ENCODE data around the gene TIE1.

Gene TIE1

DNA sequence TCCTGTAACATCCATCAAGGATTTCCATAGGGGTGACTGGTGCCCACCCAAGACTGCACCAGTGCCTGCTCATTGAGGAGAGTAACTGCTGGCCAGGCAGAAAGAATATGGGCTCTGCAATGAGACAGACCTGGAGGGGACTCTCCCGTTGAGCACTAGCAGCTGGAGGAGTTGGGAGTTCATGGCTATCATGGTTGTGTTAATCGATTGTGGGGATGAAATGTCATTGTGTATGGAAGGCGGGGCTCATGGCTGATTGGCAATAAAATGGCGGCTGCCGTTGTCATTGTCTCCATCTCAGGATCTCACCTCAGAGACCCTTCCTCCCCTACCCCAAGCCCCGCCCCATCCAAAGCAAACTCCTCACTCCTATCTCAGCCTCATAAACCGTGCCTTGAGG is 27.1 kb upstream of the TIE1 start:
- no peak for DNase-seq (ENCODE audit: low read depth in 1 of 2, low spot score in 1 of 2)

DNA sequence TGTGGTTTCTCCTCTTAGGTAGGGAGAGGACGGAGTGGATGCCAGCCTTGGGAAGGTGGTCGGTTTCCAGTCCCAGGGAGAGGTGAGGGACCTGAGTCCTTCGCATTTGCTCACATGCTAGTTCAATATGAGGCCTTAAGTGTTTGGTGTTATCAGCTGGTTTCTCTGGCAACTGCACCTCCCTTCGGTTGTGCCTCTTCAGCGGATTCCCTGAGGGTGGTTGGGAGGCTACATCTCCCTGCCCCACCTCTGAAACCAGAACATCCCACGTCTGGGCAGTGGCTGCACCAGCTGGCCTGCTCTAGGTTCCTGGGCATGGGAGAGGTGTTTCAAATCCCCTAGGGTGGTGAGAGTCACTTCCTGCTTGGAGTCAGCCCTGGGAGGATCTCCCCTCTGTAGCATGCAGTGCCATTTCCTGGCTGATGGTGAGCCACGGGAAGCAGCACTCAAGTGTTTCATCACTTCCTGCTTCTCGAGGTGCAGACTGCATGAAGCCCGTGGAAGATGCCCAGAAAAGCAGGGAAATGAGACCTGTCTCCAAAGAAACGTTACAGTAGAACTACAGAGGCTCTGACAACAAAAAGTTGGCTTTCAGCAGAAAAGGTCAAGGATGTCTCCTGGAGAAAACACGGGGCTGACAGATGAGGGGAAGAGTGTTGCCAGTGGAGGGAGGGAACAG is 26.5 kb upstream of the TIE1 start:
- peak; percentile 6 to 27 for DNase-seq (ENCODE audit: low read depth in 1 of 2, low spot score in 1 of 2)

DNA sequence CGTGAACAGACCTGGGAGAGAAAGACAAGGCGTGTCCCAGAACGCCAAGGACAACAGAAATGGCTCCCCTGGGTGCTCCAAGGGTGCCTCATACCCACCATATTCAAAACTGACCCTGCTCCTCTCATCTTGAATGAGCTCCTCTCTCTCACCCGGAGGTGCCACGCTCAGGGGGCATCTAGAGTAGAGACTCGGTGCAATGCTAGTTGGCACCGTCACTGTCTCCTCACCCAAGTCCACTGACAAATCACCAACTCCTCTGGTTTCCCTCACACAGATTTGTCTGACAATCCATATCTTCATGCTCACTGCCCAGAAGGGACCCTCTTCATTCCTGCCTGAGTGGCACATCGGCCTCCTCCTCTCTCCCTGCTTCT is 26.0 kb upstream of the TIE1 start:
- no peak for DNase-seq (ENCODE audit: low read depth in 1 of 2, low spot score in 1 of 2)

DNA sequence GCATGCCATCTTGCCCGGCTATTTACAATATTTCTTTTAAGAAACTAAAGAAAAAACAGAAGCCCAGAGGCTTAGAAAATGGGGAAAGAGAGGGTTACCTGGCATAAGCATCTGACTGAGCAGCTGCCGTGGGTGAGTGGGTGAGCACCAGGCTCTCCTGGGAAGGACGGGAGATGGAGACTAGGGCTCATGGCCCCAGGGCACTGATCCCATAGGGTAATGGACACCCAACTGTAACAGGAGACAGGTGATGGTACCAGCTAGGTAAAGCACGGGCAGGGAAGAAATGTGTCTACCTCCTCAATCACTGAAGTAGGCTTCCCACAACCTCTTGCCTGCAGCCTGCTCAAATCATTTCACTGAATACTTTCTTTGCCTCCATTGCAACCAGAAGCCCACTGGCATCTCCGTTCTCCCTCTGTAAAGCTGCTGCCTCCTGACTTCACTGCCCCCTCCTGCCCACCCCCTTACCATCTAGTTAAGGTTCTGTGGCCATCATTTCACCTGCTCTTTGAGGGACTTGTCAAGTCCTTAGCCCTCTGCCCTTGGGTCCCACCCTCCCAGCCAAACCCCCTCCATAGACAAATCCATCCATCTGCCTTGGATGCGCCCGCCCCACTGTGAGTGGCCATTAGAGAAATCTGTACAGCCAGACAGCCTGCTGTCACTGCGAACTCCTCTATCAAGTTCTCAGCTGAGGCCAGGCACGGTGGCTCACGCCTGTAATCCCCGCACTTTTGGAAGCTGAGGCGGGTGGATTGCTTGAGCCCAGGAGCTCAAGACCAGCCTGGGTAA is 24.8 kb upstream of the TIE1 start:
- no peak for DNase-seq (ENCODE audit: low read depth in 1 of 2, low spot score in 1 of 2)

DNA sequence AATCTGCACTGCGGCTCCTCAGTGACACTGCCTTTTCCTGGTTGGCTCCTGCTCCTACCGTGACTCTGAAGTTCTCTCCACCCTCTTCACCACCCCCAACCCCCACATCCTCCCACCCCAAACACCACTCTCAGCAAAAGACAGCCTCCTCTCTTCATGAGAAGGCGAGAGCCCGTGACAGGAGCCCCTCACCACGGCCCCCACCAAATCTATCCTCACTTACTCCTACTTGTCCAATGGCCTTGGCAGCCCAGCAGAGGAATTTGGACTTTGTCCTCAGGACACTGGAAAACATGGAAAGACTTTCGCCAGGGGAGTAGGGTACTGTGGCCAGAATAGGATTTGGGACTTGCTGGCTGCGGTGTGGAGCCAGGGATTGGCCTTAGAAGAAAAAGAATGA is 24.1 kb upstream of the TIE1 start:
- no peak for DNase-seq (ENCODE audit: low read depth in 1 of 2, low spot score in 1 of 2)

GRCh38 chr1:43277116-43277876 is 23.5 kb upstream of the TIE1 start:
- DNase-seq (ENCODE audit: low read depth in 1 of 2, low spot score in 1 of 2) = no peak

- DNase-seq (ENCODE audit: low read depth in 1 of 2, low spot score in 1 of 2) = no peak
These were observed 21.6 kb upstream of the TIE1 start for GRCh38 chr1:43279161-43279560.

DNA sequence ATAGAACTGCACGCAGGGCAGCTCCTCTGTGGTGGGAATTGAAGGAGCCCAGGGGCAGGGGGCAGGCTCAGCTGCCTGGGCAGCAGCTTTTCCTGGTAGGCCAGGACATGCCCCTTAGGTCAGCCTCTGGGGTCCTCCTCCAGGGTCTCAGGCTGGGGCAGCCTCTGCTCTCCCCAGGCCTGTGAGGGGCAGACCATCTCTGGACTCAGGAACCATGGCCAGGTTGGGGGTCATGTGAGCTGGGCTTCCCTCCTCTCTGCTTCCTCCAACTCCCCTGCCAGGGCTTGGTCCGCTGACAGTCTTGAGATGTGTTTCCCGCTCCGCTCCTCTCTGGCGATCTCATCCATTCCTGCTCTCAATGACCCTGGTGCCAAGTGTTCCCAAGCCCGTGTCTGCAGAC is 21.1 kb upstream of the TIE1 start:
- no peak for DNase-seq (ENCODE audit: low read depth in 1 of 2, low spot score in 1 of 2)

GRCh38 chr1:43280692-43281091 is 20.1 kb upstream of the TIE1 start:
- DNase-seq (ENCODE audit: low read depth in 1 of 2, low spot score in 1 of 2) = no peak

DNA sequence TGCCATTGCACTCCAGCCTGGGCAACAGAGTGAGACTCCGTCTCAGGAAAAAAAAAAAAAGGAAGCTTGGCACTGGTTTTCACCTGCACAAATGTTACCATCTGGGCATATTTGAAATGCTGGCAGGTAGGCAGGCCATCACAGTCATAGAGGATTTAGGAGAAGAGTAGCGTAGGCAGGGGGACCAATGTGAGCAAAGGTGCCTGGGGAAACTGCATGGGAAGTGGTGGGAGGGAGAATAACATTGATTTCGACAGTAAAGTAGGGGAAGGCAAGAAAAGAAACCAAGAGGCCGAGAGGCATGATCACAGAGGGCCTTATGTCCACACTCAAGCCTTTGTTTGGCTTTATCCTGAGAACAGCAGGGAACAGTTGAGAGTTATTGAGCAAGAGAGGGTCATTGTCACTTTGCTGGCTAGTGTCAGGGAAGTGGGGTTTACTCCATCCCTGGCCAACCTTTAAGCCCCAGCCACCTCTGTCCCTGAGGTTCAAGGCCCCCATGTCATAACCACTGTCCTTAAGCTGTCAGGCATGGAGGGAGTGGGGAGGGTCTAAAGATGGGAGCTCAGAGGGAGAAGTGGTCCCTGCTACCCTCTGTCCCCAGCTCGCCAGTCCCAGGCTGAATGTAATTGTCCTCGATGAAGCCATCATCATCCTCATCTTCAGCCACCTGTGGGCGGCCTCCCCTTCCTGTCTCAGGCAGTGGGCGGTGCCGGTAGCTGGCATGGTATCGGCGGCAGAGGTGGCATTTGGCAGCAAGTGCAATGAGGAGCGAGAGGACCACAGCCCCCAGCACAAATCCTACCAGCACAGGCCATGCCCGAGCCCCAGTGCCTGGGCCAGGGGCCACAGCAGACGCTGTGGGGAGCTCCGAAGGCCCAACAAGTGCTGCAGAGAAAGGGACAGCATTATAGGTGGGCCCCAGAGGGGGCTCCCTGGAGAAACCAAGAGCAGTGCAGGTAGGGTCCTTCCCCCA is 18.3 kb upstream of the TIE1 start:
- DNase-seq (ENCODE audit: low read depth in 1 of 2, low spot score in 1 of 2) = no peak

GRCh38 chr1:43284065-43284464 is 16.7 kb upstream of the TIE1 start:
- no peak for DNase-seq (ENCODE audit: low read depth in 1 of 2, low spot score in 1 of 2)

GRCh38 chr1:43284546-43285110 is 16.2 kb upstream of the TIE1 start:
- no peak for DNase-seq (ENCODE audit: low read depth in 1 of 2, low spot score in 1 of 2)

DNA sequence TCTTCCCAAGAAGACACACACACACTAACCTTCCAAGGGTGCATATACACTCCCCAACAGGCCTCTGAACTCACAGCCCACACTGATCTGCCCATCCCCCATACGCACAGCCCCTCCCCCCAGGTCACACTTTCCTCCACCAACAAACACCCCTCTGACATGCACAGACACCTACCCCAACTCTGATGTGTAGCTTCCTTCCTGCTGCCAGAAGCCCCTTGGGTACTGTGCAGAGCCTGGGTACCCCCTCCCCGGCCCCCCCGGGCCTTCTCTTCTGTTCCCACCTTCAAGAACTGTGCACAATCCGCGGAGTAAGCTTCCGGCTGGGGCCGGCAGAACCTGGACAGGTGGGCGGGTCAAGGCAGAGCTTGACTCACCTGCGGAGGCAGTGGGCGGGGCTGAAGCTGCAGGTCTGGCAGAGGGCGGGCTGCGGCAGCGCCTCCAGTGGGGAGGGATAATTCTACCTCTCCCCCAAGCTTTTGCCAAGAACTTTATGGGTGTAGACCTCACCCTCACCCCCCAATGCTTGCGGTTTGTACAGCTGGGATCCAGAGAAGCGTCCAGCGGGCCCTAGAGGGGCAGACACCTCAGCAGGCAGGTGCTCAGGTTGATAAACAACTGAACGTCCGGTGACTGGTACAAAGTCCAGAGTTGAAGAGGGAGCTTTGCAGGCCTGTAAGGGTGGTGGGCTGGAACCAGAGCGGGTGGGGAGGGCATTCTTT is 15.4 kb upstream of the TIE1 start, which contains the start of gene C1orf210:
Gene C1orf210 (minus strand): TSS at position 313 of the 722 bp plus-strand sequence. CDS start 2,311 bp downstream, outside the sequence.
- DNase-seq (ENCODE audit: low read depth in 1 of 2, low spot score in 1 of 2) = no peak

DNA sequence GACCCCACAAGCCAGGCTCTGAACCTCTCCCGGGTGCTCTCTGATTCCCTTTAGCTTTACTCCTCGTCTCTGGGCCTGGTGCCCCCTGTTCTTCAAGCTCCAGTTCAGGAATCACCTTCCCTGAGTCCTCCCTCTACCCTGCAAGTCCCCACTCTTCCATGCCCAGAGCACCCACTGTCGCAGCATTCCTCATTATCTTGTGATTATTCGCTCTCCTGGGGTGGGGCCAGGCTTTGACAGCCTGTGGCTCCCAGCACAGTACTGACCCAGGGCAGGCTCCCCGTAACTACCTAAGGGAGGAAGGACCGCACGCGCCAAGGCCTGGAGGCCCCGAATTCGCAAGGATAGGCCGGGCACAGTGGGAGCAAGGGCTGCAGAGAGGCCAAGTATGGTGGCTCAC is 14.7 kb upstream of the TIE1 start:
- DNase-seq (ENCODE audit: low read depth in 1 of 2, low spot score in 1 of 2) = no peak

GRCh38 chr1:43286533-43286932 is 14.2 kb upstream of the TIE1 start:
- DNase-seq (ENCODE audit: low read depth in 1 of 2, low spot score in 1 of 2) = no peak

- no peak for DNase-seq (ENCODE audit: low read depth in 1 of 2, low spot score in 1 of 2)
These were observed 12.6 kb upstream of the TIE1 start for GRCh38 chr1:43288058-43288784.

GRCh38 chr1:43288785-43289706 is 11.7 kb upstream of the TIE1 start:
- no peak for DNase-seq (ENCODE audit: low read depth in 1 of 2, low spot score in 1 of 2)

GRCh38 chr1:43292216-43292615 is 8.6 kb upstream of the TIE1 start:
- DNase-seq (ENCODE audit: low read depth in 1 of 2, low spot score in 1 of 2) = no peak

Measured in activated CD4-positive, alpha-beta T cell treated with anti-CD3 and anti-CD28 coated beads, Interleukin-2, amount 50 U/mL, for 24 hours (primary cell).